Adrenal gland (tissue), 12 donors: ENCODE results near the gene PTPRN2. TPM values are rescaled to one million over a fixed set of nuclear protein-coding genes. Genes with fewer than 3 reads are reported as not detected.

Experiments used
- DNase-seq, 7 donors: peaks; one replicate each; pipeline ENCODE4 v3.0.0-alpha.2; 2019 to 2020
- H3K27ac ChIP-seq, 5 donors: fragments of 200-600 bp; sonication (generic) in 4 of 5; 1 replicate in 3 of 5; 2 replicates in 2 of 5; pipeline versions ENCODE4 v1.5.1 to v1.8.0; 2016 to 2020; ENCODE audit warnings: mild to moderate bottlenecking in 1 of 5
- H3K27me3 ChIP-seq: fragments of 200-600 bp; 2 replicates; pipeline ENCODE4 v1.8.0; 2021
- H3K36me3 ChIP-seq, 2 donors: fragments of 200-600 bp; replicated peaks in 1 of 2; 1 replicate in 1 of 2; 2 replicates in 1 of 2; pipeline versions ENCODE4 v1.5.1 to v1.8.0; 2018 to 2022
- H3K4me1 ChIP-seq, 2 donors: fragments of 200-600 bp; replicated peaks in 1 of 2; 1 replicate in 1 of 2; 2 replicates in 1 of 2; pipeline versions ENCODE4 v1.5.1 to v1.8.0; 2018 to 2021
- H3K4me3 ChIP-seq, 4 donors: fragments of 200-600 bp; sonication (generic) in 3 of 4; one replicate each; pipeline ENCODE4 v1.5.1; 2016 to 2018
- H3K9me3 ChIP-seq, 3 donors: fragments of 200-600 bp; sonication (generic) in 1 of 3; replicated peaks in 1 of 3; 1 replicate in 2 of 3; 2 replicates in 1 of 3; pipeline versions ENCODE4 v1.5.1 to v1.8.0; 2016 to 2021
- POLR2A ChIP-seq, 2 donors: fragments of 450-650 bp; IDR thresholded peaks; one replicate each; pipeline ENCODE4 v1.6.1; 2017; ENCODE audit warnings: antibody characterized with exemption in 2 of 2, mild to moderate bottlenecking in 2 of 2, moderate library complexity in 1 of 2
- WGBS, 4 donors: extraction: QIAGEN DNeasy Blood & Tissue Kit in 2 of 4; methylation state at CpG; one replicate each; pipeline versions ENCODE4 v1.1.5 to v1.1.7; 2013 to 2017; 5-methylcytosine and 5-hydroxymethylcytosine counted together
- intact Hi-C, 2 donors: fragments of 100-400 bp; cut with DNase I; formaldehyde crosslinking; loops; one replicate each; pipeline versions ENCODE4 v1.14.1 to v1.15.0; 2022 to 2023
- polyA plus RNA-seq, 3 donors: library from polyadenylated mRNA; stranded (reverse); fragments of 200-250 nt in 2 of 3; fragments of 350-450 nt in 1 of 3; fragmentation: Illumina TruSeq in 1 of 3; extraction: RNeasy Lipid Tissue Mini Kit (QIAGEN cat#74804) in 1 of 3; gene quantifications; one replicate each; pipeline ENCODE4 v1.2.3, GENCODE V29; 2013 to 2014
- total RNA-seq, 9 donors: library from RNA; depleted of rRNA in 4 of 9; stranded (reverse); fragments of >200 nt in 4 of 9; fragments of 120-200 nt in 1 of 9; fragmentation: NEBNext Ultra II Directional in 1 of 9; extraction: Animal tissue kit (Norgen Biotek cat#: 25700) in 1 of 9; gene quantifications; one replicate each; pipeline versions ENCODE4 v1.1.0 to v1.2.4, GENCODE V29; 2013 to 2023
- TF ChIP-seq, protein P1 (sequence below), 6 experiments: fragments of 450-650 bp in 4 of 6; fragments of 200-600 bp in 2 of 6; sonication (generic) in 1 of 6; IDR thresholded peaks; 1 replicate in 5 of 6; 2 replicates in 1 of 6; pipeline versions ENCODE4 v1.5.1 to v1.8.0; 2016 to 2021; ENCODE audit warnings: antibody characterized with exemption in 6 of 6, mild to moderate bottlenecking in 2 of 6, moderate library complexity in 1 of 6
- donor health status: healthy with polysubstance abuse.
- donor health status: Bipolar disorder and iron deficiency.
- donor health status: DM: yes; HTN: yes; CAD: no.
- donor health status: DM: no; HTN: no; CAD: no.
- donor health status: DM: no; HTN: no; CAD: no.
- donor health status: DM: yes; HTN: yes; CAD: no.

The PTPRN2 gene
- total and polyA plus RNA-seq, 12 donors: 2.2 to 16.2 (median 3.4) TPM

- H3K9me3 ChIP-seq: no peaks in the 10 kb centered on the region
- no peaks in the 10 kb centered on the region for H3K27me3 ChIP-seq
- H3K4me3 ChIP-seq: peak overlapping the region in 1 of 4 donors; percentile 34
- peak overlapping the region in 2 of 5 donors; percentile 38 to 75 for H3K27ac ChIP-seq
- H3K36me3 ChIP-seq: no peaks in the 10 kb centered on the region
- 44 to 67% (median 61%) methylated on average over 18 to 21 of the region's 21 CpGs for WGBS, 4 donors
- intact Hi-C loops: no loop called here
- TF ChIP-seq, protein P1, sequence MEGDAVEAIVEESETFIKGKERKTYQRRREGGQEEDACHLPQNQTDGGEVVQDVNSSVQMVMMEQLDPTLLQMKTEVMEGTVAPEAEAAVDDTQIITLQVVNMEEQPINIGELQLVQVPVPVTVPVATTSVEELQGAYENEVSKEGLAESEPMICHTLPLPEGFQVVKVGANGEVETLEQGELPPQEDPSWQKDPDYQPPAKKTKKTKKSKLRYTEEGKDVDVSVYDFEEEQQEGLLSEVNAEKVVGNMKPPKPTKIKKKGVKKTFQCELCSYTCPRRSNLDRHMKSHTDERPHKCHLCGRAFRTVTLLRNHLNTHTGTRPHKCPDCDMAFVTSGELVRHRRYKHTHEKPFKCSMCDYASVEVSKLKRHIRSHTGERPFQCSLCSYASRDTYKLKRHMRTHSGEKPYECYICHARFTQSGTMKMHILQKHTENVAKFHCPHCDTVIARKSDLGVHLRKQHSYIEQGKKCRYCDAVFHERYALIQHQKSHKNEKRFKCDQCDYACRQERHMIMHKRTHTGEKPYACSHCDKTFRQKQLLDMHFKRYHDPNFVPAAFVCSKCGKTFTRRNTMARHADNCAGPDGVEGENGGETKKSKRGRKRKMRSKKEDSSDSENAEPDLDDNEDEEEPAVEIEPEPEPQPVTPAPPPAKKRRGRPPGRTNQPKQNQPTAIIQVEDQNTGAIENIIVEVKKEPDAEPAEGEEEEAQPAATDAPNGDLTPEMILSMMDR (IDR thresholded peaks at IDR 0.05): no peak
- no peak for TF ChIP-seq POLR2A (IDR thresholded peaks at IDR 0.05)
- DNase-seq: no peak
- H3K4me1 ChIP-seq: peaks cover 0 to 14% of the 10 kb centered on the region in 2 donors
Measured at GRCh38 chr7:158015403-158016179, 572.0 kb downstream of the PTPRN2 start.

DNA sequence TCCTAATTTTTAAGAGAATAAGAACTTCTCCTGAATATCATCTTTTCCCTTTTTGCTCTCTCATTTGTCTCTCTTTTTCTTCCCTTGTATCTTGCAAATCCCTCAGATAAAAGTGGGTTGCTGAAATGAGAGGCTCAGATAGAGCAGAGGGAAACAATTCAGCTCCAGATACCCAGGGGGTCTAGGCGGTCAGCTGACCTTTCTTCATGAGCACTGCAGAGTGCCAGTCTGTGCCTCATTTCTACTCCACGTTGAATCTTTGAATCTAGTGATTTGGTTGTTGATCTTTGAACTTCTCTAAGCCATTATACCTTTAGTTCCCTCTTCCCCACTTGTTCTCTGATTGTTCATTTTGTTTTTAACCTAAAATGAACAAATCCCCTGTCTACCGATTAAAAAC lies 572.6 kb downstream of the PTPRN2 start:
- Histone ChIP-seq H3K4me3 (no peak overlapping the region), H3K9me3 (no peaks in the 10 kb centered on the region), H3K36me3 (no peaks in the 10 kb centered on the region), H3K4me1 (peaks cover 0 to 14% of the 10 kb centered on the region in 2 donors), H3K27ac (no peak overlapping the region), H3K27me3 (no peaks in the 10 kb centered on the region)
- 62 to 77% (median 72%) methylated on average over 3 of the region's 3 CpGs for WGBS, 4 donors
- TF ChIP-seq POLR2A (IDR thresholded peaks at IDR 0.05): no peak
- TF ChIP-seq, protein P1 (IDR thresholded peaks at IDR 0.05): no peak
- intact Hi-C loops: no loop called here
- no peak for DNase-seq

- no peaks in the 10 kb centered on the region for H3K9me3 ChIP-seq
- no peaks in the 10 kb centered on the region for H3K27me3 ChIP-seq
- no peak overlapping the region for H3K4me3 ChIP-seq
- TF ChIP-seq, protein P1 (IDR thresholded peaks at IDR 0.05): no peak
- no peak for TF ChIP-seq POLR2A (IDR thresholded peaks at IDR 0.05)
- H3K36me3 ChIP-seq: no peaks in the 10 kb centered on the region
- peaks cover 0 to 14% of the 10 kb centered on the region in 2 donors for H3K4me1 ChIP-seq
- intact Hi-C loops: no loop called here
- H3K27ac ChIP-seq: no peak overlapping the region
- peak in 2 of 7 donors; percentile 16 to 31 for DNase-seq
Measured at GRCh38 chr7:158013085-158013668, 574.4 kb downstream of the PTPRN2 start.

- H3K9me3 ChIP-seq: no peaks in the 10 kb centered on the region
- WGBS, 4 donors: 71 to 76% (median 72%) methylated on average over 11 of the region's 11 CpGs
- H3K4me3 ChIP-seq: no peak overlapping the region
- H3K27ac ChIP-seq: no peak overlapping the region
- intact Hi-C loops: no loop called here
- peaks cover 0 to 11% of the 10 kb centered on the region in 2 donors for H3K4me1 ChIP-seq
- no peaks in the 10 kb centered on the region for H3K36me3 ChIP-seq
- no peak for TF ChIP-seq POLR2A (IDR thresholded peaks at IDR 0.05)
- TF ChIP-seq, protein P1 (IDR thresholded peaks at IDR 0.05): no peak
- H3K27me3 ChIP-seq: no peaks in the 10 kb centered on the region
- no peak for DNase-seq
Measured at GRCh38 chr7:158011941-158012340, 575.7 kb downstream of the PTPRN2 start.
